GM18907 (cell line): ENCODE results near the gene NEK7.

ENCODE experiments used
- ATAC-seq: cut with Tn5 transposase; IDR thresholded peaks from one replicate; pipeline ENCODE4 v1.9.1; 2021; ENCODE audit warnings: mild to moderate bottlenecking, moderate library complexity; ENCODE audit not compliant: unreplicated experiment

Gene NEK7

DNA sequence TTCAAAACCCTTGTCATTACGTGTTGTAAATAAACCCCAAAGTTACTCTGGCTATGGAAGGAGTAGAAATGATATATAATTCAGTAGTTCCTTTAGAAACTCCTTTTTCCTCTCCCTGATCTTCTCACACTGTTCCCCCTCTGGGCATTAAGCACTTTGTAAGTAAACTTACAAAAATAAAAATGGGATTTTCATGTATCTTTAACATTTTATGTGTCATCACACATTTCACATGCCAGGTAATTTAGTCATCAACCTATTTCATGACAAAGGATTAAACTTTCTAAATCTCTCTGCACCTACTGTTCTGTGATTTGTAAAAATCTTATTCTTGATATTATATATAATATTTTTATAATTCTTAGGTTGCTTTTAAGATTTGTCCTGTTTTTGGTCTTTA is 176.9 kb downstream of the NEK7 start:
- ATAC-seq: no peak

DNA sequence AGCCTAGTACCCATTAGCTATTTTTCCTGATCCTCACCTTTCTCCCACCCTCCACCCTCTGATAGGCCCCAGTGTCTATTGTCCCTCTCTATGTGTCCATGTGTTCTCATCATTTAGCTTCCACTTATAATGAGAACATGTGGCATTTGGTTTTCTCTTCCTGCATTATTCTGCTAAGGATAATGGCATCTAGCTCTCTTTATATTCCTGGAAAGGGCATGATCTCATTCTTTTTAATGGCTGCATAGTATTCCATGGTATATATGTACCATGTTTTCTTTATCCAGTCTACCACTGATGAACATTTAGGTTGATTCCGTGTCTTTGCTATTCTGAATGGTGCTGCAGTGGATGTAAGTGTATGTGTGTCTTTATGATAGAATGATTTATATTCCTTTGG is 178.9 kb downstream of the NEK7 start:
- ATAC-seq: no peak

DNA sequence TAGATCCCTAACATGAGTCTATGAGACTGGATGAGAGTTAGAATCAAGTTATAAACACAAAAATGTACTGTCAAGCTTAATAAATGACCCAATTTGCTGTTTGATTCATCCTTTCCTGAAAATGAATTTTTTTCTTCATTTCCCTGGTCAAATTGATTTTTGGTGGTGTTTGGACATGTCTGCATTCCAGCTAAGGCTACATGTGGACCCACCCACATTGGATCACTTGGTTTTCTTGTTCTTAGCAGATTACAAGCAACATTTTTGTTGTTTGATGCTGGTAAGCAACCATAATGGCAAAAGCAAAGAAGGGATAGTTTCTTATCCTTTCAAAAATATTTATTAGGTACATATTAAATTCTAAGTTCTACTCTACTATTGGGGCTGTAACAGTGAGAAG is 181.1 kb downstream of the NEK7 start:
- no peak for ATAC-seq

DNA sequence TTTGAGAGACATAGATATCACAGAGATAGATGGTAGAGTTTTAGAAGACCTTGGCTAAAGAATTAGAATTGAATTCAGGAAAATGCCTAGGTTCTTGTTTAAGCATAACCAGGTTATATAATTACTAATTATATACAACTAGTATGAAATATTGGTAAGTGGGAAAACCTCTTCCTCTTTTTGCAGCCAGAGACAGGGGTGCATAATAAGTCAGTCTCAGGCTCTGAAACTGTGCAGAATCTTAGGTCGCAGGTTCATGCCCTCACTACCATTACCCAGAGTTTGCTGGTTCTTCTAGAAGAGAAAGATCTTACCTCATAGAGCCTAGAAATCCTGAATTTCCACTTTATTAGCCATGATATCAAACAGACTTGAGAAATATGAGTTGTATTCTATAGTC is 183.3 kb downstream of the NEK7 start:
- no peak for ATAC-seq

DNA sequence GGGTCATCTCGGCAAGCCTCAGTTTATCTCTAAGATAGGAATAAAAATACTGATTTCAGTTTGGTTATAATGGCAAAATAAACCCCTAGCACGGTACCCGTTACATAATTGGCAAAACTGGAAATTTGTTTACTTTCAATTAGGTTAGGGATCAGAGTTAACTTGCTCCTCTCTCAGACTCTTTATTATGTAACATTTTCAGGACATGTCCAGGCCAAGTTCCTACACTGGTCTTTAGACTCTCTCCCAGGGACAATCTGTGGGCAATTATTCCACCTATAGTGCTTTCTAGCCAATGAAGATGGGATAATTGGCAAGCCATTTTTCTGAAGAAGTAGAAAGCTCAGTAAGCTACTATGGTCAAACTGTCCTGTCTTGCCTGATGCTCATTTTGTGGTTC is 189.4 kb downstream of the NEK7 start:
- ATAC-seq: no peak

DNA sequence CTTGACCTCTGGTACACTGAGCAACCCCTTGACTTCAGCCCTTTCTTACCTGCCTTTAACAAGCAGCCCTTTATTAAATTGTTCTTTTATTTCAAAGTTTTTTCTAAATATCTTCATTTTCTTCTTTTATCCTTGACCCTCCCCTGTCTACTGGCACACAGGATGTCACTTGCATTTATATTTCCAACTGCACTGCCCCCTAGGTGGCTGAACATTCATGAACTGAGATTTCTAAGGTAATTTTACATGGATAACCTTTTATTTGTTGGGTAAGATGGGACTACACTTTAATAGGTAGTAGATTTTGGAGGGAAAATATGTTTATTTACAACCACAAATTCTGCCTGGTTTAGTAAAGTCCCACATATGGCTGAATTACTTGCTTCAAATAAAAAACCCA is 193.7 kb downstream of the NEK7 start:
- ATAC-seq: no peak

DNA sequence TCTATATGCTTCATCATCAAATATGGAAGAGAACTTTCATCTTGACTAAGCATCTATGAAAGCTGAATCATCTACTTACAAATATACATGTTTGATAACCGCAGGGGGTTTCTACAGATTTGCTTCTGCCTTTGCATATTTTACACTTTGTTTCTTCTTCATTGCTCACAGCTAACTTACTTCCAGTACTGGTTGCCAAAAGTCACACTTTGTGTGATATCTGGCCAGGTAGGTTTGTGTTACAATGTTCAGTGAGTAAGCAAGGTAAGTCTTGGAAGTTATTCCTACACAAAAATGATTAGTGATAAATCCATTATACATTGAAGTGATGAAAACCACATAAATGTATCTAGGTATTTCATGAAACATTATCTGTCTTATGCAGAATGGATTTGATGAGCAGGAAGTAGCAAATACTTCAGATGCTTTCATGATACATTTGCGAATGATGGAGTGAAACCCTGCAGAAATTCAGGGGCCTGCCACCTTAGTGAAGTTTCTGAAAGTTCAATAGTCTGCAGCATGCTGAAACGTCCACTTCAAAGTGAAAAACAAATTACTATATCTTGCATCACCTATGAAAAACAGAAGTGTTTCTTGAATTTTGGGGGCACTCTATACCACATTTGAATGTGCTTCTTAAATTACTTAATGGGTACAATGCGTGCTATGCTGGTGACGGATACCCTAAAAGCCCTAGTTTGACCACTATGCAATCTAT is 196.3 kb downstream of the NEK7 start:
- ATAC-seq: peak; percentile 91

DNA sequence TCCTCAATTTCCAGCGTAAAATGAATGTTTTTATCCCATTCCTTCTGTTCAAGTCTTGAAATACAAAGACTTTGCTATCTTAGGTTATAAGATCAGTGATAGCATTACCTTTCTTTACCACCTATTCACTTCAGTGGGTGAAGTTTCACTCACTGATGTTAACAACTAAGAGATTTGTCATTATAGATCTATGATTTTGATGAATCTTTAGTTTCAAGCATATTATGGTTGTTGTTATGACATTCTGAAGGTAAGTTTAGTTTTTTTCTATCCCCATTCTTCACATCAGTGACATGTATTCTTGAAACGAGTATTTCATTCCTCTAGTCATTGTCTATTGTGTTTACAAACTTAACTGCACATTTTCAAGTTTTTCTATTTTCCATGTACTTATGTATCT is 201.1 kb downstream of the NEK7 start:
- ATAC-seq: no peak

DNA sequence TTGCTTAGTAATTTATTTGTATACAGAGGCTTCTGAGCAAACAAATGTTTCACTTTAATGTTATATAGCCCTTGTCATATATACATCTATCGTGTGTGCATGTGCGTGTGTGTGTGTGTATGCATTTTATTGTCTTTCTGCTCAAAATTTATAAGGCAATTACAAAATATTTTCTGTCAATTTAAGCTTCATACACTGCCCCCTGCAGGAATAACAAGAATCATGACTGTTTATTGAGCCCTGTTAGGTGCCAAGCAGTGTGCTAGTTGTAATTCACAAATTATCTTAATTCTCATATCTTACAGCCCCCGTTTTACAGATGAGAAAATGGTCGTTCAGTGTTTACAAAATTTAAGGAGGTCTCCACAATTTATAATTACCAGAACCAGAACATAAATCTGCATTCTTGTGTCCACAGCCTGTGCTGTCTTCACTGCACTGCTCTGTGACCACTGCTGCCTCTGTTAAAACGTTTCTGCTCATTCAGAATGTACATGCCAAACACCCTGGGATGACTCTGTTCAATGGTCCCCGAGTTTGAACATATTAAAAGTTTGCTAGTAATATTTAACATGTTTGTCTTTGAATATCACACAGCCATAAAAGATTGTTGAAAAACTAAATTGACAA is 202.3 kb downstream of the NEK7 start:
- ATAC-seq: no peak

DNA sequence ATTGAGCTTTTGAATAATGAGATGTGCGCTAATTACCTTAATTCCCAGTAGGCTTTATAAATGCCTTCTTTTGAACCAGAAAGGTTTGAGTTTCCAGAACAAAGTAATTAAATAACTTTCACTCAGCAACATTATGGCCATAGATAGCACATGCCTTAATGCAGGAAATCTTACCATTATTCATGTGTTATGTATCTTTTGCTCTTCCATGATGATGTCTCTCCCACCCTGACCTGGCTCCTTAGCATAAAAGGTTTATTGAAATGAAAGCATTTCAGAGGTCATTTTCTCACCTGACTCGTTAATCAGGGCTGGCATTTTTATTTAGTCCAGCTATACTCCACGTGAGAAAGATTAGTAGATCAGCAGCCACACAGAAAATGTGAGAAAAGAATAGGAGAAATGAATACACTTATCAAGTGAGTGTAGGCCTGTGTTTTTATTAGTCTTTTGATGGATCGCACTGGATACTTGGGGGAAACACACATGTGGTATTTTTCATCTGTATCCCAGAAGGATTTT is 203.5 kb downstream of the NEK7 start:
- ATAC-seq: no peak

DNA sequence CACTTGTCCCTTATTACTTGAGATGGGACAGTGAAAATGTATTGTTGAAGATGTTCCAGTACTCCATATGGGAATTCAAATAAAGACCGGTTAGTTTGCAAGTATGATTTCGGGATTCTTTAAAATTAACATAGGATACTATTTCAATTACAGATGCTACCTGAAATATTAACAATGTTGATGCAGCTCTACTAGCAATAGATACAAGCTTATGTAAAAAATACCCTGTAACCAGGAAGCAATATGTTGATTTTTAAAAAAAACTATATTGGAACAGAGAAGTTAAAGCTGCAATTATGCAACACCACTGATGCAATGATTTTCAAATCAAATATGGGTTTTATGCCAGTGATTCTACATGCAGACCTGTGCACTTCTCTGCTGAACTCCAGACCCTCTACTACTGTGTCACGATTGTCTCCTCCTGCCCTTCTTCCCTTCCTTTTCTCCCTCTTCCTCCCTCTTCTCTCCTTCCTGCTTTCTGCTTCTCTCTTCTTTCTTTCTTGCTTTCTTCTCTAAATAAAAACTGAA is 204.5 kb downstream of the NEK7 start:
- no peak for ATAC-seq

DNA sequence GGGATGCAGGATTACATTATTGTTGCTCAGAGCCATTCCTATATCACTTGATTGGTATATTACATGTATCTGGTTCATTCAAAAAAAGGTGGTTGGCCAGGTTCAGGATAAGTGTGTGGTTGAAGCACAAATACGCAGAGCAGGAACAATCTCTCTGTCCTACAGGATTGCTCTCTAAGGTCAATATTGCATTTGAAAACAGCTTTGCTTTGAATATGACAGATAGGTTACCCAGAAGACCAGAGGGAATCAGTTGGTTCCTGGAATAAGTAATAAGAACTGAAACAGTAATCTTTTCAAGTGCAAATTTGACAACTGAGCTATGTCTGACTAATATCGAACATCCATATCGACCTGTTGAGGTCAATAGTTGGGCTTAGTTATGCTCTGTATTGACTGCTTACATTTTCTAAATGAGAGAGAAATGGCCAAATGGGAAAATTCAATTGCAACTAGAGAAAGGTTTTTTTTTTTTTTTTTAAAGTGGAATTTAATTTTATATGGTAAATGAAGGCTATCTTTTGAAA is 206.9 kb downstream of the NEK7 start:
- peak; percentile 48 for ATAC-seq

DNA sequence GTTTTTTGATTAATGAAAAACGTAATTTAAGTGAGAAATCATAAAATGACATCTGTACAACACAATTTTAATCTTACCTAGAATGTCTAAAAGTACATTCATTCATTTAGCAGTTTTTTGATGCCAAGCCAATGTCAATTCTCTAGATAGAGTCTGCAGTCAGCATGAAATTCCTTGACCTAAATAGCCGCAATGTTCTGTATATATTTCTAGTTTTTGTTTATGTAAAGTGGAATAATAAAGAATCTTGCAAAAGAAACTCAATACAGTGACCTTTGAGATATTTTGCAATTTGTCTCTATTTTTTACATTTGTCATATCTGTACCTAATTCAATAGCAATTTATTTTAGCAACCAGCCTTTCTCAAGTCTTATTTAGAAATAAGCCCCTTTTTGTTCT is 207.7 kb downstream of the NEK7 start:
- no peak for ATAC-seq

DNA sequence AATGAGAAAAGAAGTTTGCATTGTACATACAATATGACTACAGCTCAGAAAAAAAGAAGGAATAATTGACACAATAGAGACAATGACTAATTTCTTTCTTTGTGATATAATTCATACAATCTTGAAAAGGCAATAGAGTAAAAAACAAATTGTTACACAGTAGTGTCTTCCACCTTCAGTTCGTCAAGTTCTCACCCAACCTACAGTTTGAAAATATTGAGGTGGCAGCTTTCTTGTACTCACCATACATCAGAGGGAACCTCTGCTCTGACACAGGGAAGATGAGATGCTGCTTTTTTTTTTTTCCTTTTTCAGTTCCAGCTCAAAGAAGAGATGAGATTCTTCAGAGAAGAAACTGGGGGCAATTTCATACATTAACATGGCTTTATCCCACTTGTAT is 210.5 kb downstream of the NEK7 start:
- no peak for ATAC-seq

DNA sequence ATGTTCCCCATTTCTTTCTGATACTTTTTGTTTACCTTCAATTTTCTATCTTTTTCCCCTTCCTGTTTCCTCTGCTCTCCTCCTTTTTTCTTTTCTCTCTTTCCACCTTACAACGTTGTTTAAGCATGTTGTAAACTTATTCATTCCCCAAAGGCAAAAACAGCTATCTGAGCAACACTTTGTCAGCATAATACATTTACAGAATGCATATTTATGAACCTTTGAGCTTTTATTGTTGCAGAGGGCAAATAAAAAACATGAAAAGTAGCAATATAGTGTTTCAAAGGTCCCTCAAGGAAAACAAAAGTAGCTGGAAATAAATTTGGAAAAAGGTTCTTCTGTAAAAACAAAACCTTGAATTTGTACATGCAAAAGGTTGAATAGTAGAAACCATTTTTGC is 214.2 kb downstream of the NEK7 start:
- no peak for ATAC-seq
